HG03457 (cell line): Measurements from ENCODE around the gene NEK6.
"Not testable (repeated sequence)": the region's sequence is repeated elsewhere in the genome, so short reads cannot be mapped to it uniquely, and the experiment has no call there.

Source experiments
- ATAC-seq: cut with Tn5 transposase; IDR thresholded peaks from one replicate; pipeline ENCODE4 v1.9.1; 2021; ENCODE audit warnings: moderate number of reproducible peaks; ENCODE audit not compliant: unreplicated experiment

NEK6 gene

GRCh38 chr9:124225945-124226344, 31.8 kb upstream of the NEK6 start:
- ATAC-seq, result no peak

GRCh38 chr9:124228516-124228915, 29.2 kb upstream of the NEK6 start:
- no peak for ATAC-seq

- ATAC-seq, result no peak
Measured at GRCh38 chr9:124231095-124231737, 26.5 kb upstream of the NEK6 start.

GRCh38 chr9:124238546-124239140, 19.1 kb upstream of the NEK6 start:
- ATAC-seq, result no peak

GRCh38 chr9:124239249-124240073, 18.3 kb upstream of the NEK6 start:
- peak; percentile 52 for ATAC-seq

- ATAC-seq, result no peak
Measured at GRCh38 chr9:124242331-124243194, 15.2 kb upstream of the NEK6 start.

- ATAC-seq, result not testable (repeated sequence)
Measured at GRCh38 chr9:124247393-124247792, 10.4 kb upstream of the NEK6 start.

- no peak for ATAC-seq
Measured at GRCh38 chr9:124248066-124248465, 9.7 kb upstream of the NEK6 start.

GRCh38 chr9:124248960-124249359, 8.8 kb upstream of the NEK6 start:
- no peak for ATAC-seq

GRCh38 chr9:124251204-124251603, 6.5 kb upstream of the NEK6 start:
- ATAC-seq, result no peak

GRCh38 chr9:124251605-124252378, 6.0 kb upstream of the NEK6 start:
- no peak for ATAC-seq

- not testable (repeated sequence) for ATAC-seq
Measured at GRCh38 chr9:124252878-124253277, 4.9 kb upstream of the NEK6 start.

- no peak for ATAC-seq
Measured at GRCh38 chr9:124254261-124254682, 3.5 kb upstream of the NEK6 start.

- ATAC-seq, result no peak
Measured at GRCh38 chr9:124255222-124255621, 2.5 kb upstream of the NEK6 start.

- ATAC-seq, result no peak
Measured at GRCh38 chr9:124256517-124257069, 1.2 kb upstream of the NEK6 start.

GRCh38 chr9:124257070-124257843, 492 bp upstream of the NEK6 start:
- ATAC-seq, result no peak

GRCh38 chr9:124258607-124259157, 933 bp downstream of the NEK6 start:
- ATAC-seq, result no peak

GRCh38 chr9:124259158-124259808, 1.5 kb downstream of the NEK6 start:
- ATAC-seq, result no peak
